Measurements from ENCODE around the gene LAMC1. TPM values are rescaled to one million over a fixed set of nuclear protein-coding genes. Genes with fewer than 3 reads are reported as not detected.

Gene LAMC1
- total RNA-seq, 1 experiment from 2014 or later: 113 TPM

DNA sequence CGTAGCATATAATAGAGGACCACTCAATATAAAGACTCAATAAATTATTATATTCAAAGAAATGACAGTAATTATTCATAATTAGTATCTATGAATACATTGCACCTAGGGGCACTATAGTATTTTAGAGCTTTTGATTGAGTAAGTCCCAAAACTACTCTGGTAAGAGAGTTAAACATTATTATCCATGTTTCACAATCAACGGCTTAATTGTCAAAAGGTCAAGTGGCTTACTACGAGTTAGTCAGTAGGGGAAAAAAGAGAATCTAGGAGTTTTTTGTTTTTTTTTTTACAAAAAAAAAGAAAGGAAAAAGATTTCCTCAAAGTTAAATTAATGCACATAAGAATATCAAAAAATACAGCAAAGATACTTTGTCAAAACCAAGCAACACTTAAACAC lies 20.4 kb upstream of the LAMC1 start:
- Histone ChIP-seq H3K27ac (ENCODE audit: low read length) (no peak overlapping the region), H3K4me3 (ENCODE audit: low read depth in 2 of 2, low read length in 2 of 2) (no peak overlapping the region), H3K27me3 (ENCODE audit: control insufficient read depth, insufficient read depth, low read length) (no peaks in the 10 kb centered on the region), H3K4me1 (ENCODE audit: control insufficient read depth, insufficient read depth, low read length) (no peaks in the 10 kb centered on the region), H3K9me3 (ENCODE audit: control insufficient read depth, insufficient read depth, low read depth, low read length) (no peaks in the 10 kb centered on the region), H3K36me3 (ENCODE audit: control insufficient read depth, insufficient read depth, low read length) (no peaks in the 10 kb centered on the region)
- ChIA-PET POLR2A (no interaction called here), CTCF (no interaction called here)
- intact Hi-C loops (cut with micrococcal nuclease; ENCODE audit: unreplicated experiment): no loop called here
- TF ChIP-seq POLR2AphosphoS5 (IDR thresholded peaks at IDR 0.05; ENCODE audit: low read depth, low read length) (no peak), CTCF (IDR thresholded peaks at IDR 0.05) (no peak), TCF7L2 (IDR thresholded peaks at IDR 0.05; ENCODE audit: low read depth, low read length) (no peak), SIN3A (IDR thresholded peaks at IDR 0.05; ENCODE audit: borderline replicate concordance, insufficient read depth, low read depth, low read length) (no peak)
- TF ChIP-seq, protein P1, sequence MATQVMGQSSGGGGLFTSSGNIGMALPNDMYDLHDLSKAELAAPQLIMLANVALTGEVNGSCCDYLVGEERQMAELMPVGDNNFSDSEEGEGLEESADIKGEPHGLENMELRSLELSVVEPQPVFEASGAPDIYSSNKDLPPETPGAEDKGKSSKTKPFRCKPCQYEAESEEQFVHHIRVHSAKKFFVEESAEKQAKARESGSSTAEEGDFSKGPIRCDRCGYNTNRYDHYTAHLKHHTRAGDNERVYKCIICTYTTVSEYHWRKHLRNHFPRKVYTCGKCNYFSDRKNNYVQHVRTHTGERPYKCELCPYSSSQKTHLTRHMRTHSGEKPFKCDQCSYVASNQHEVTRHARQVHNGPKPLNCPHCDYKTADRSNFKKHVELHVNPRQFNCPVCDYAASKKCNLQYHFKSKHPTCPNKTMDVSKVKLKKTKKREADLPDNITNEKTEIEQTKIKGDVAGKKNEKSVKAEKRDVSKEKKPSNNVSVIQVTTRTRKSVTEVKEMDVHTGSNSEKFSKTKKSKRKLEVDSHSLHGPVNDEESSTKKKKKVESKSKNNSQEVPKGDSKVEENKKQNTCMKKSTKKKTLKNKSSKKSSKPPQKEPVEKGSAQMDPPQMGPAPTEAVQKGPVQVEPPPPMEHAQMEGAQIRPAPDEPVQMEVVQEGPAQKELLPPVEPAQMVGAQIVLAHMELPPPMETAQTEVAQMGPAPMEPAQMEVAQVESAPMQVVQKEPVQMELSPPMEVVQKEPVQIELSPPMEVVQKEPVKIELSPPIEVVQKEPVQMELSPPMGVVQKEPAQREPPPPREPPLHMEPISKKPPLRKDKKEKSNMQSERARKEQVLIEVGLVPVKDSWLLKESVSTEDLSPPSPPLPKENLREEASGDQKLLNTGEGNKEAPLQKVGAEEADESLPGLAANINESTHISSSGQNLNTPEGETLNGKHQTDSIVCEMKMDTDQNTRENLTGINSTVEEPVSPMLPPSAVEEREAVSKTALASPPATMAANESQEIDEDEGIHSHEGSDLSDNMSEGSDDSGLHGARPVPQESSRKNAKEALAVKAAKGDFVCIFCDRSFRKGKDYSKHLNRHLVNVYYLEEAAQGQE (IDR thresholded peaks at IDR 0.05; ENCODE audit: insufficient read depth in 1 of 2, low read depth in 2 of 2, low read length in 1 of 2): no peak
- ATAC-seq (no peak), DNase-seq (ENCODE audit: low read depth, low spot score) (no peak)
- no TSS peak for BruUV-seq (replicated peaks)
- in situ Hi-C loops (cut with HindIII; ENCODE audit: low pct_unique_long_range_greater_than_20kb, low sequenced_read_pairs): no loop called here

DNA sequence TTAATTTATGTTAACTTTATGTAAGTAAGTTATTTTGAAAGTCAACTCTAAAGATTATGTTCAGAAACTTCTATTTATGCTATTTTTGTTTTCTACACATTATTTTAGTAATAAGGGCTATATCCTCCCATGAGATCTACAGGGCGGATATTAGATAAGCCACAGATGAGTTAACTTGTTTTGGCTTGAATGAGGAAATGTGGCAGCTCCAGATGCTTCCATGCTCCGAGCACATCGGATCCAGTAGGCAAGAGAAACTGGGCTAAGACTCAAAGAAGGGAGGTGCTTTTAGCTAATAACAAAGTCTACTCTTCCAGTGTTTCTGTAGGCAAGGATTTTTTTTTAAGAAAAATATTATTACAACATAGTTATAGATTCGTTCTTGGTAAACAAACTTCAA lies 20.0 kb upstream of the LAMC1 start:
- in situ Hi-C loops (cut with HindIII; ENCODE audit: low pct_unique_long_range_greater_than_20kb, low sequenced_read_pairs) (no loop called here), intact Hi-C loops (cut with micrococcal nuclease; ENCODE audit: unreplicated experiment) (no loop called here)
- no peak overlapping the region for H3K4me3 ChIP-seq (ENCODE audit: low read depth in 2 of 2, low read length in 2 of 2)
- no peaks in the 10 kb centered on the region for H3K9me3 ChIP-seq (ENCODE audit: control insufficient read depth, insufficient read depth, low read depth, low read length)
- H3K27ac ChIP-seq (ENCODE audit: low read length): no peak overlapping the region
- DNase-seq (ENCODE audit: low read depth, low spot score): no peak
- no peak for TF ChIP-seq SIN3A (IDR thresholded peaks at IDR 0.05; ENCODE audit: borderline replicate concordance, insufficient read depth, low read depth, low read length)
- CTCF ChIA-PET: no interaction called here
- H3K4me1 ChIP-seq (ENCODE audit: control insufficient read depth, insufficient read depth, low read length): no peaks in the 10 kb centered on the region
- POLR2A ChIA-PET: no interaction called here
- BruUV-seq (replicated peaks): no TSS peak
- no peak for ATAC-seq
- no peaks in the 10 kb centered on the region for H3K36me3 ChIP-seq (ENCODE audit: control insufficient read depth, insufficient read depth, low read length)
- H3K27me3 ChIP-seq (ENCODE audit: control insufficient read depth, insufficient read depth, low read length): no peaks in the 10 kb centered on the region

GRCh38 chr1:183004141-183004540 lies 19.1 kb upstream of the LAMC1 start:
- intact Hi-C loops (cut with micrococcal nuclease; ENCODE audit: unreplicated experiment) (no loop called here), in situ Hi-C loops (cut with HindIII; ENCODE audit: low pct_unique_long_range_greater_than_20kb, low sequenced_read_pairs) (no loop called here)
- Histone ChIP-seq H3K4me3 (ENCODE audit: low read depth in 2 of 2, low read length in 2 of 2) (no peak overlapping the region), H3K9me3 (ENCODE audit: control insufficient read depth, insufficient read depth, low read depth, low read length) (no peaks in the 10 kb centered on the region), H3K27me3 (ENCODE audit: control insufficient read depth, insufficient read depth, low read length) (no peaks in the 10 kb centered on the region), H3K36me3 (ENCODE audit: control insufficient read depth, insufficient read depth, low read length) (no peaks in the 10 kb centered on the region), H3K4me1 (ENCODE audit: control insufficient read depth, insufficient read depth, low read length) (no peaks in the 10 kb centered on the region), H3K27ac (ENCODE audit: low read length) (no peak overlapping the region)
- no TSS peak for BruUV-seq (replicated peaks)
- DNase-seq (ENCODE audit: low read depth, low spot score) (no peak), ATAC-seq (no peak)
- CTCF ChIA-PET: no interaction called here
- no peak for TF ChIP-seq POLR2AphosphoS5 (IDR thresholded peaks at IDR 0.05; ENCODE audit: low read depth, low read length)
- no peak for TF ChIP-seq CTCF (IDR thresholded peaks at IDR 0.05)
- no peak for TF ChIP-seq SIN3A (IDR thresholded peaks at IDR 0.05; ENCODE audit: borderline replicate concordance, insufficient read depth, low read depth, low read length)
- no peak for TF ChIP-seq TCF7L2 (IDR thresholded peaks at IDR 0.05; ENCODE audit: low read depth, low read length)
- TF ChIP-seq, protein P1 (IDR thresholded peaks at IDR 0.05; ENCODE audit: insufficient read depth in 1 of 2, low read depth in 2 of 2, low read length in 1 of 2): no peak
- POLR2A ChIA-PET: no interaction called here

All from Panc1 (cell line).